ENCODE data around the gene HOXB4. TPM values are rescaled to one million over a fixed set of nuclear protein-coding genes. Genes with fewer than 3 reads are reported as not detected.

The HOXB4 gene
- total RNA-seq, 1 donor from 2014 or later = 5.8 TPM

DNA sequence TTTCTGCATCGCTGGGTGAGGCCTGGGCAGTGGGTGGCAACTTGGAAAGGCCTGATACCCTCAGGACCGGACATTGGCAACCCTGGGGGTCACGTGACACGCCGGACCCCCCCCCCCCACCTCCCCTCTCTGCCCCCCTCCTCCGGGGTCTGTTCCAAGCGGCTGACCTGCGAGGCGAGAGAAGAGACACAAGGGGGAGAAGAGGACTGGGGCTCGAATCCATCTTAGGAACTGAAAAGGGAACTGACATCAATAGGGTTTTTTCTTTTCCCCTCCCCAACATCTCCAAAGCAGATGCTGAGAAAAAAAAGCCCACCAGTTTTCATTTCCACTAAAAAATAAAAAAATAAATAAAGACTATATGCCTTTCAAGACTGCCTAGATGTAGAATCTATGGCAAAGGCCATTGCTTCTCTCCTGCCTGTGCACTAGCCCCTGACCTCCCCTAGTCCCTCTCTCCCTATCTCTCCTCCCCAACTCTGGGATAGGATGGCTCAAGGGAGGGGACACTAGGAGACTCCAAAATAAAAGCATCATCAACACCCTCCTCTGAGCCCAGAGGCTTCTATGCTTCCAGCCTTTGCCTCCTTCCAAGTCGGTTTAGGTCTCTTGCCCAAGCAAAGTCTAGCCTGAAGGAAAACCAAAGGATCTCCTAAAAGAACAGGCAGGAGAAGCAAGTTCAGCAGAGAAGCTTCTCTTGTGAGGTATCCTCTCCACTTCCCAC lies 25.5 kb downstream of the HOXB4 start:
- intact Hi-C loops (cut with DNase I) = no loop called here
- DNase-seq (no peak), ATAC-seq (peak; percentile 42 to 64)
- Histone ChIP-seq H3K36me3 (no peaks in the 10 kb centered on the region), H3K9me3 (no peaks in the 10 kb centered on the region), H3K27me3 (ENCODE audit: low read depth) (peaks cover 53% of the 10 kb centered on the region), H3K27ac (peak overlapping the region; percentile 81), H3K4me3 (peak overlapping the region; percentile 43), H3K4me1 (peaks cover 5% of the 10 kb centered on the region)
- TF ChIP-seq, protein P1, sequence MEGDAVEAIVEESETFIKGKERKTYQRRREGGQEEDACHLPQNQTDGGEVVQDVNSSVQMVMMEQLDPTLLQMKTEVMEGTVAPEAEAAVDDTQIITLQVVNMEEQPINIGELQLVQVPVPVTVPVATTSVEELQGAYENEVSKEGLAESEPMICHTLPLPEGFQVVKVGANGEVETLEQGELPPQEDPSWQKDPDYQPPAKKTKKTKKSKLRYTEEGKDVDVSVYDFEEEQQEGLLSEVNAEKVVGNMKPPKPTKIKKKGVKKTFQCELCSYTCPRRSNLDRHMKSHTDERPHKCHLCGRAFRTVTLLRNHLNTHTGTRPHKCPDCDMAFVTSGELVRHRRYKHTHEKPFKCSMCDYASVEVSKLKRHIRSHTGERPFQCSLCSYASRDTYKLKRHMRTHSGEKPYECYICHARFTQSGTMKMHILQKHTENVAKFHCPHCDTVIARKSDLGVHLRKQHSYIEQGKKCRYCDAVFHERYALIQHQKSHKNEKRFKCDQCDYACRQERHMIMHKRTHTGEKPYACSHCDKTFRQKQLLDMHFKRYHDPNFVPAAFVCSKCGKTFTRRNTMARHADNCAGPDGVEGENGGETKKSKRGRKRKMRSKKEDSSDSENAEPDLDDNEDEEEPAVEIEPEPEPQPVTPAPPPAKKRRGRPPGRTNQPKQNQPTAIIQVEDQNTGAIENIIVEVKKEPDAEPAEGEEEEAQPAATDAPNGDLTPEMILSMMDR (IDR thresholded peaks at IDR 0.05) = no peak

DNA sequence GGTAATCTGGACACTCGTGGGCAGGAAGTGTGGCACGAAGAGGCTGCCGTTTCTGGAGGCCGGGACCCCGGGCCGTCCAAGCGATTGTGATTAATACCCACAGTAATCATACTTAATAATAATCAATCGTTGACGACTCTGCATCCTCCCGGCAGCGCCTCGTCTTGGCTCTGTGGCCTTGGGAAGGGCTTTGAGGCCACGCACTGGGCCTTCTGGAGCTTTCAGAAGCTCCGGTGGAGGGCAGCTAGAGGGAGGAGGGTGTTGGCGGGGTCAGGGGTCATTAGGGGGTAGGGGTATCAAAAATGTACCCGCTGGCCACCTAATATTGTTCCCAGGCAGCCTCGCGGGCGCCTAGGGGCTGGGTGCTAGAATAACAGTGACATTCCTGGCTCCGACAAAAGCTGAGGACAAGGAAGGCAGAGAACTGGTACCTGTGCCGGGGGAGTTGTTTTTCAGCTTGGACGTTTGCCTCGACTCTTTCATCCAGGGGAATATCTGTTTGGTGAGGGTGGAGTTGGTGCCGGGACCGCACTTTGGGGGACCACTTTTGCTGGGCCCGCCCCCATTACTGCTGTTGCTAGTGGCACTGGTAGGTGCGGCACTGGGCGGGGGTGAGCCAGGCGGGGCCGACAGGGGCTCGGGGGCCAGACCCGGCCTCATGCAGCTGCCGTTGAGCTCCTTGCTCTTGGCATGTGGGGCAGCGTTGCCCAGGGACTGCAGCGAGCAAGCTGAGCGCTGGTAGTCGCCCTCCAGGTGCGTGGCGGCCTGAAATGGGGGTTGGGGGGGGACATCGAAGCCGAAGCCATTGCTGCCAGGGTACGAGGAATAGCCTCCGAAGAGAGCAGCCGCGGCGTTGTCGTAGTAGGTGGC lies 26.3 kb downstream of the HOXB4 start:
- Histone ChIP-seq H3K27me3 (ENCODE audit: low read depth) (peaks cover 61% of the 10 kb centered on the region), H3K36me3 (no peaks in the 10 kb centered on the region), H3K9me3 (no peaks in the 10 kb centered on the region), H3K4me3 (peak overlapping the region; percentile 6), H3K27ac (peak overlapping the region; percentile 81), H3K4me1 (peaks cover 8% of the 10 kb centered on the region)
- no peak for DNase-seq
- TF ChIP-seq, protein P1 (IDR thresholded peaks at IDR 0.05) = no peak
- intact Hi-C loops (cut with DNase I) = no loop called here
- no peak for ATAC-seq

DNA sequence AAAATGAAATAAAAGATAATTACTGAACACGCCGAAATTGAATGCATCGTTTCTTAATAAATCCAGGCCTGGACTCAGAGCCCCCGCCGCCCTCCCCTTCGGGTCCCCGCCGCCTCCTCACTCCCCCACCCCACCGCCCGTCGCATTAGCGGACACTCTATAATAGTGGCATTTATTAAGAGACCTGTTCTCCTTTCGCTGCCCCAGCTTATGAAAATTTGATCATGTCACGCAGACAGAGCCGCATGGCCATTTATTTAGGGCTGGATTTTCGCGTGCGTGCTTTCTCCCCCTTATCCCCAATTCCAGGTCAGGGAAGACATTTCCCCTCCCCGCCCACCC lies 27.0 kb downstream of the HOXB4 start:
- Histone ChIP-seq H3K9me3 (no peaks in the 10 kb centered on the region), H3K4me3 (no peak overlapping the region), H3K4me1 (peaks cover 12% of the 10 kb centered on the region), H3K36me3 (no peaks in the 10 kb centered on the region), H3K27me3 (ENCODE audit: low read depth) (peaks cover 62% of the 10 kb centered on the region), H3K27ac (peak overlapping the region; percentile 81)
- intact Hi-C loops (cut with DNase I) = no loop called here
- ATAC-seq = no peak
- TF ChIP-seq, protein P1 (IDR thresholded peaks at IDR 0.05) = no peak
- DNase-seq = no peak

DNA sequence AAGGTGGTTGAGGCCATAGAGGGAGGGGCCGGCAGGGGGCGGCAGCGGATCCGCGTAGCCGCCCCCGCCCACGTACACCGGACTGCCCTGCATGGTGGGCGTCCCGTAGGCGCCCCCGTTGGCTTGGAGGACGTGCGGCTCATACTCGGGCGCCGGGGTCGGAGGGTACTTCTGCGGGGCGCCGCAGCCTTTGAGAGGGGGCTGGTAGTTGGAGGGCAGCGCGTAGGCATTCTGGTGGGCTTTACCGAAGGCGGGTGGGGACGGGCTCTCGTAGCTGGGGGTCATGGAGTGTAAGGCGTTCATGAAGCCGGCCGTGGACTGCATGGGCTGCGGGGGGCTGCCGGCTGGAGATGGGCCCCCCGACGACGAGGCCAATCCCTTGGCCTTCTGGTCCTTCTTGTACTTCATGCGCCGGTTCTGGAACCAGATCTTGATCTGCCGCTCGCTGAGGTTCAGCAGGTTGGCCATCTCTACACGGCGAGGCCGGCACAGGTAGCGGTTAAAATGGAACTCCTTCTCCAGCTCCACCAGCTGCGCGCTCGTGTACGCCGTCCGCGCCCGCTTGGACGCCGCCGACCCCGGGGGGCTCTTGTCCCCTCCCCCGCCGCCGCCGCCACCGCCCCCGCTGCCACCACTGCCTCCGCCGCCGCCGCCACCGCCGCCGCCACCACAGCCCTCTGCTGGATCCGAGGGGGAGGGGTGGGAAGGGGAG lies 27.5 kb downstream of the HOXB4 start:
- no peak for ATAC-seq
- intact Hi-C loops (cut with DNase I) = no loop called here
- Histone ChIP-seq H3K4me3 (no peak overlapping the region), H3K27me3 (ENCODE audit: low read depth) (peaks cover 60% of the 10 kb centered on the region), H3K9me3 (no peaks in the 10 kb centered on the region), H3K27ac (peak overlapping the region; percentile 81), H3K36me3 (no peaks in the 10 kb centered on the region), H3K4me1 (peaks cover 15% of the 10 kb centered on the region)
- DNase-seq = no peak
- TF ChIP-seq, protein P1 (IDR thresholded peaks at IDR 0.05) = no peak

DNA sequence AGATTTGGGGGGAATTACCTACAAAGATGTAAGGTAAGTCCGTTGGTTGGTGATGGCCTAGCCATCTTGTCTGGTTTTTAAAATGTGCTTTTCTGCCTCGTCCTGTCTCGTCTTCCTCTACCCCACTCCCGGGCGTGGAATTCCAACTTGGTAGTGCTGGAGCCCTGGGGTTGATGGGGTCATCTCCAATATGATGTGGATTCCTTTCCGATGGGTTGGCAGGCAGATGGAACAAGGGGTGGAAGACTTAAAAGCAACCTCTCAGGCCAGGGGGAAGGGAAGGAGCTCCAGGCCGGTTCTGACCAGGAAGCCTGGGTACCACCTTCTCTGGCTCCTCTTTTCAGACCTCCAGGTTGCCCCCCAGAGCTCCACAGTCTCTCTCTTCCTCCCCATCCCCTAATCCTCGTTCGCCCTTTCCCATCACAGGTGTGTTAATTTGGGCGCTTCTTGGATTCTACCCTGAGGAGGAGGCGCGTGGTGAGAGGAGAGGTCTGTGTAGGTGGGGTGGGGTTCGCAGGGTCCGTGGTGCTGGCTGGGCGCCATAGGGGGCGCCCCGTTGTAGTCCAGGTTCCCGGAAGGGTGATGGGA lies 28.1 kb downstream of the HOXB4 start:
- peaks cover 21% of the 10 kb centered on the region for H3K4me1 ChIP-seq
- H3K36me3 ChIP-seq = no peaks in the 10 kb centered on the region
- ATAC-seq = no peak
- TF ChIP-seq, protein P1 (IDR thresholded peaks at IDR 0.05) = no peak
- peak overlapping the region; percentile 81 for H3K27ac ChIP-seq
- peaks cover 63% of the 10 kb centered on the region for H3K27me3 ChIP-seq (ENCODE audit: low read depth)
- intact Hi-C loops (cut with DNase I) = no loop called here
- no peak overlapping the region for H3K4me3 ChIP-seq
- H3K9me3 ChIP-seq = no peaks in the 10 kb centered on the region
- DNase-seq = no peak
